ENCODE results near the gene APOBEC3F.
"Not testable (repeated sequence)": the region's sequence is repeated elsewhere in the genome, so short reads cannot be mapped to it uniquely, and the experiment has no call there.

- TF ChIP-seq, protein P1, sequence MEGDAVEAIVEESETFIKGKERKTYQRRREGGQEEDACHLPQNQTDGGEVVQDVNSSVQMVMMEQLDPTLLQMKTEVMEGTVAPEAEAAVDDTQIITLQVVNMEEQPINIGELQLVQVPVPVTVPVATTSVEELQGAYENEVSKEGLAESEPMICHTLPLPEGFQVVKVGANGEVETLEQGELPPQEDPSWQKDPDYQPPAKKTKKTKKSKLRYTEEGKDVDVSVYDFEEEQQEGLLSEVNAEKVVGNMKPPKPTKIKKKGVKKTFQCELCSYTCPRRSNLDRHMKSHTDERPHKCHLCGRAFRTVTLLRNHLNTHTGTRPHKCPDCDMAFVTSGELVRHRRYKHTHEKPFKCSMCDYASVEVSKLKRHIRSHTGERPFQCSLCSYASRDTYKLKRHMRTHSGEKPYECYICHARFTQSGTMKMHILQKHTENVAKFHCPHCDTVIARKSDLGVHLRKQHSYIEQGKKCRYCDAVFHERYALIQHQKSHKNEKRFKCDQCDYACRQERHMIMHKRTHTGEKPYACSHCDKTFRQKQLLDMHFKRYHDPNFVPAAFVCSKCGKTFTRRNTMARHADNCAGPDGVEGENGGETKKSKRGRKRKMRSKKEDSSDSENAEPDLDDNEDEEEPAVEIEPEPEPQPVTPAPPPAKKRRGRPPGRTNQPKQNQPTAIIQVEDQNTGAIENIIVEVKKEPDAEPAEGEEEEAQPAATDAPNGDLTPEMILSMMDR (IDR thresholded peaks at IDR 0.05): not testable (repeated sequence)
- not testable (repeated sequence) for TF ChIP-seq POLR2AphosphoS5 (IDR thresholded peaks at IDR 0.05)
Observed at GRCh38 chr22:39079054-39079637, 38.5 kb downstream of the APOBEC3F start.
